A549 (cell line): ENCODE results near the gene TTLL9. TPM values are rescaled to one million over a fixed set of nuclear protein-coding genes. Genes with fewer than 3 reads are reported as not detected.

Experiments used
- ATAC-seq, 2 experiments: fragments of 200-7000 bp in 1 of 2; fragments of >200 bp in 1 of 2; cut with Nextera tagmentation in 1 of 2; cut with Tn5 transposase in 1 of 2; 3 replicates each; pipeline versions ENCODE4 v1.8.0 to v1.9.1; 2018 to 2020; ENCODE audit warnings: mild to moderate bottlenecking in 1 of 2, moderate library complexity in 1 of 2
- CTCF ChIA-PET: fragments of 300-600 bp; sonication (Branson Sonifier 250); formaldehyde crosslinking; extraction: SDS; loops from one replicate; lab custom pipeline; 2021; ENCODE audit warnings: antibody characterized with exemption, inconsistent platforms; lab: Yijun Ruan, JAX
- POLR2A ChIA-PET: fragments of 350-600 bp; formaldehyde crosslinking; extraction: SDS; loops from one replicate; lab custom pipeline; 2021; ENCODE audit warnings: antibody characterized with exemption, inconsistent platforms; lab: Yijun Ruan, JAX
- DNase-seq, 2 experiments: peaks; one replicate each; pipeline versions ENCODE4 v3.0.0 to v3.0.0-alpha.2; 2011 to 2016; ENCODE audit warnings: low read depth in 1 of 2, low spot score in 1 of 2
- FAIRE-seq: peaks from 2 replicates; lab custom pipeline; 2011; peaks lifted over from hg19 to GRCh38; lab: Jason Lieb, UNC
- H3K27ac ChIP-seq, 2 experiments: fragments of >200 bp; sonication (Bioruptor Twin); formaldehyde crosslinking; 3 replicates each; pipeline ENCODE4 v1.5.1; 2016 to 2017
- H3K4me1 ChIP-seq: fragments of >200 bp; sonication (Bioruptor Twin); formaldehyde crosslinking; 3 replicates; pipeline ENCODE4 v1.6.1; 2016
- H3K4me2 ChIP-seq: fragments of >200 bp; sonication (Bioruptor Twin); formaldehyde crosslinking; 3 replicates; pipeline ENCODE4 v1.6.1; 2016
- H3K4me3 ChIP-seq: fragments of >200 bp; sonication (Bioruptor Twin); formaldehyde crosslinking; 3 replicates; pipeline ENCODE4 v1.5.1; 2016
- H3K9me3 ChIP-seq: fragments of >200 bp; sonication (Bioruptor Twin); formaldehyde crosslinking; 3 replicates; pipeline ENCODE4 v1.6.1; 2016
- CBX2 ChIP-seq: fragments of 200-600 bp; sonication (generic); IDR thresholded peaks from 2 replicates; pipeline ENCODE4 v1.6.1; 2016; ENCODE audit warnings: low read depth, mild to moderate bottlenecking, borderline replicate concordance
- CHD2 ChIP-seq: fragments of 150-350 bp; IDR thresholded peaks from 2 replicates; pipeline ENCODE4 v1.6.1; 2014; ENCODE audit warnings: low read length; ENCODE audit not compliant: partially characterized antibody
- ELK1 ChIP-seq: fragments of 150-350 bp; IDR thresholded peaks from 2 replicates; pipeline ENCODE4 v1.6.1; 2014; ENCODE audit warnings: low read depth, mild to moderate bottlenecking, low read length
- HDAC2 ChIP-seq: fragments of 200-600 bp; sonication (generic); IDR thresholded peaks from 2 replicates; pipeline ENCODE4 v1.6.1; 2016
- HEYL ChIP-seq: fragments of 250-450 bp; sonication (Bioruptor Pico); IDR thresholded peaks from 2 replicates; pipeline ENCODE4 v1.8.0; 2021; ENCODE audit warnings: mild to moderate bottlenecking, moderate library complexity
- HMGXB4 ChIP-seq: fragments of 250-450 bp; sonication (Bioruptor Pico); IDR thresholded peaks from 2 replicates; pipeline ENCODE4 v1.5.0; 2021; ENCODE audit warnings: mild to moderate bottlenecking, moderate library complexity, borderline replicate concordance
- HOXA7 ChIP-seq: fragments of 250-450 bp; sonication (Bioruptor Pico); IDR thresholded peaks from 2 replicates; pipeline ENCODE4 v1.5.0; 2020; ENCODE audit warnings: mild to moderate bottlenecking, moderate library complexity
- HOXB5 ChIP-seq: fragments of 250-450 bp; sonication (Bioruptor Pico); IDR thresholded peaks from 2 replicates; pipeline ENCODE4 v1.5.0; 2020; ENCODE audit warnings: mild to moderate bottlenecking, moderate library complexity
- KDM5A ChIP-seq: fragments of 200-600 bp; sonication (generic); IDR thresholded peaks from 2 replicates; pipeline ENCODE4 v1.6.1; 2016; ENCODE audit warnings: antibody characterized with exemption, mild to moderate bottlenecking
- MAFK ChIP-seq: fragments of 450-650 bp; IDR thresholded peaks from 2 replicates; pipeline ENCODE4 v1.6.1; 2014; ENCODE audit not compliant: partially characterized antibody
- MAZ ChIP-seq: fragments of 150-350 bp; IDR thresholded peaks from 2 replicates; pipeline ENCODE4 v1.6.1; 2014; ENCODE audit warnings: antibody characterized with exemption, low read depth, low read length, borderline replicate concordance
- MYC ChIP-seq: IDR thresholded peaks from 2 replicates; pipeline ENCODE4 v1.6.1; 2012; ENCODE audit warnings: mild to moderate bottlenecking, inconsistent platforms, low read length, improper control_type of control experiment, borderline replicate concordance
- NPAS2 ChIP-seq: fragments of 250-450 bp; sonication (Bioruptor Pico); IDR thresholded peaks from 2 replicates; pipeline ENCODE4 v1.8.0; 2022; ENCODE audit warnings: mild to moderate bottlenecking, moderate library complexity, borderline replicate concordance
- NR3C1 ChIP-seq: fragments of >200 bp; sonication (Bioruptor Twin); formaldehyde crosslinking; IDR thresholded peaks from 3 replicates; pipeline ENCODE4 v1.6.1; 2017
- PHF8 ChIP-seq: fragments of 200-600 bp; sonication (generic); IDR thresholded peaks from 2 replicates; pipeline ENCODE4 v1.6.1; 2016; ENCODE audit warnings: low read depth, mild to moderate bottlenecking, antibody characterized with exemption, moderate library complexity, borderline replicate concordance
- POLR2A ChIP-seq: IDR thresholded peaks from 2 replicates; pipeline ENCODE4 v1.6.1; 2012; ENCODE audit warnings: mild to moderate bottlenecking, low read length
- RARB ChIP-seq: fragments of 250-450 bp; sonication (Bioruptor Pico); IDR thresholded peaks from 2 replicates; pipeline ENCODE4 v1.8.0; 2021; ENCODE audit warnings: mild to moderate bottlenecking, moderate library complexity
- REST ChIP-seq: fragments of 200-600 bp; sonication (generic); IDR thresholded peaks from 2 replicates; pipeline ENCODE4 v1.6.1; 2016; ENCODE audit warnings: antibody characterized with exemption, mild to moderate bottlenecking, moderate library complexity
- SREBF2 ChIP-seq: fragments of 450-650 bp; IDR thresholded peaks from 2 replicates; pipeline ENCODE4 v1.6.1; 2014; ENCODE audit warnings: mild to moderate bottlenecking, moderate library complexity
- USF2 ChIP-seq: fragments of 450-650 bp; IDR thresholded peaks from 2 replicates; pipeline ENCODE4 v1.6.1; 2014; ENCODE audit warnings: antibody characterized with exemption
- ZC3H11A ChIP-seq: fragments of 450-650 bp; IDR thresholded peaks from 2 replicates; pipeline ENCODE4 v1.6.1; 2014; ENCODE audit warnings: antibody characterized with exemption, mild to moderate bottlenecking
- WGBS: methylation state at CpG from one replicate; pipeline ENCODE4 v1.1.6; 2017; ENCODE audit errors: missing lambda C conversion rate; 5-methylcytosine and 5-hydroxymethylcytosine counted together
- polyA plus RNA-seq, 4 experiments: library from polyadenylated mRNA; depleted of rRNA in 3 of 4; stranded (reverse); fragments of >200 nt; fragmentation: RNase III in 1 of 4; extraction: RNeasy Plus Mini Kit Qiagen cat#74134 plus additional on column Dnase treatment in 1 of 4; gene quantifications; 2 replicates in 3 of 4; 3 replicates in 1 of 4; pipeline ENCODE4 v1.2.3, GENCODE V29; 2011 to 2017
- TF ChIP-seq, protein P1 (sequence below): fragments of >200 bp; sonication (Bioruptor Twin); formaldehyde crosslinking; IDR thresholded peaks from 3 replicates; pipeline ENCODE4 v1.6.1; 2016
- TF ChIP-seq, protein P2 (sequence below): IDR thresholded peaks from 2 replicates; pipeline ENCODE4 v1.6.1; 2012

The TTLL9 gene
- polyA plus RNA-seq, 2 of the 4 experiments (the other 2 are of a cell fraction): 0.06 to 0.15 TPM

DNA sequence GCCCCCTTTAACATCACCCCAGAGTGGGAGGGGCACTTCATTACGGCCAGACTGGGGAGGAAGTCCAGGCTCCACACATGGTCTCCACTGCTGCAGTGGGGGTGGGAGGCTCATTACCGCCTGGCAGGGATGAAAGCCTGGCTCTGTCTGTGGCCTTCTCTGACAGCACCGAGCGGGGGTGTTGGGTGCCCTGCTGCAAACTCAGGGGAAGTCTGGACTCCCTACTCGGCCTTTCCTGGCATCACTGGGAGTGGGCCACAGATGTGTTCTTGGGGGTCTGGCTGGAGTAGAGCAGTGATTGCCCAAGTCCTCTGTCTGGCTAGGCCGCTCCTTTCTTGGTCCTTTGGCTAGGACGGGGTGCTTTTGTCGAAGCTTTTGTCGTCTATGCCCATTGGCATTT is 27.1 kb downstream of the TTLL9 start:
- no peak overlapping the region for H3K4me3 ChIP-seq
- H3K27ac ChIP-seq: no peak overlapping the region
- 79% methylated on average over 9 of the region's 9 CpGs for WGBS
- DNase-seq: no peak
- POLR2A ChIA-PET: no interaction called here
- FAIRE-seq: no peak
- no peak overlapping the region for H3K4me2 ChIP-seq
- CTCF ChIA-PET: interaction anchor here (0.7 to 1.3 kb wide), 3 partner anchors 8 to 74 kb away, joined by 3 read pairs; no protein-coding TSS in a partner anchor
- H3K9me3 ChIP-seq: no peaks in the 10 kb centered on the region
- TF ChIP-seq ZC3H11A (no peak), ELK1 (no peak), MYC (no peak), NPAS2 (no peak)
- TF ChIP-seq, protein P1, sequence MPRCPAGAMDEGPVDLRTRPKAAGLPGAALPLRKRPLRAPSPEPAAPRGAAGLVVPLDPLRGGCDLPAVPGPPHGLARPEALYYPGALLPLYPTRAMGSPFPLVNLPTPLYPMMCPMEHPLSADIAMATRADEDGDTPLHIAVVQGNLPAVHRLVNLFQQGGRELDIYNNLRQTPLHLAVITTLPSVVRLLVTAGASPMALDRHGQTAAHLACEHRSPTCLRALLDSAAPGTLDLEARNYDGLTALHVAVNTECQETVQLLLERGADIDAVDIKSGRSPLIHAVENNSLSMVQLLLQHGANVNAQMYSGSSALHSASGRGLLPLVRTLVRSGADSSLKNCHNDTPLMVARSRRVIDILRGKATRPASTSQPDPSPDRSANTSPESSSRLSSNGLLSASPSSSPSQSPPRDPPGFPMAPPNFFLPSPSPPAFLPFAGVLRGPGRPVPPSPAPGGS: no peak
- ATAC-seq: no peak
- no peaks in the 10 kb centered on the region for H3K4me1 ChIP-seq

- FAIRE-seq (no peak), DNase-seq (no peak), ATAC-seq (0 out of 6 replicates have a peak, but pooled peaks of 1 of the 2 experiments have one; percentile 19)
- CTCF ChIA-PET: no interaction called here
- no peaks in the 10 kb centered on the region for H3K4me1 ChIP-seq
- TF ChIP-seq USF2 (no peak), CHD2 (no peak), NR3C1 (no peak), POLR2A (no peak), CBX2 (no peak), MAZ (no peak), RARB (CRISPR knock-in tag) (no peak), REST (no peak), KDM5A (no peak), HOXA7 (no peak), HDAC2 (no peak), HOXB5 (CRISPR knock-in tag) (no peak), HEYL (CRISPR knock-in tag) (no peak), PHF8 (no peak), MAFK (no peak), HMGXB4 (CRISPR knock-in tag) (no peak), SREBF2 (no peak)
- TF ChIP-seq, protein P2, sequence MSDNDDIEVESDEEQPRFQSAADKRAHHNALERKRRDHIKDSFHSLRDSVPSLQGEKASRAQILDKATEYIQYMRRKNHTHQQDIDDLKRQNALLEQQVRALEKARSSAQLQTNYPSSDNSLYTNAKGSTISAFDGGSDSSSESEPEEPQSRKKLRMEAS: no peak
- WGBS: 73% methylated on average over 6 of the region's 6 CpGs
- H3K4me2 ChIP-seq: no peak overlapping the region
- H3K4me3 ChIP-seq: no peak overlapping the region
- no peak overlapping the region for H3K27ac ChIP-seq
- no peaks in the 10 kb centered on the region for H3K9me3 ChIP-seq
- POLR2A ChIA-PET: no interaction called here
Observed at GRCh38 chr20:31901615-31902014, 31.2 kb downstream of the TTLL9 start.
